NT2/D1 (cell line): ENCODE measurements around the gene ELMO3.

Experiments
- SUZ12 ChIP-seq: IDR thresholded peaks from 2 replicates; pipeline ENCODE4 v1.6.1; 2011; ENCODE audit not compliant: insufficient read length, insufficient read depth; ENCODE audit errors: extremely low read depth
- ZNF274 ChIP-seq: IDR thresholded peaks from 2 replicates; pipeline ENCODE4 v1.6.1; 2011; ENCODE audit warnings: mild to moderate bottlenecking, low read depth, low read length

DNA sequence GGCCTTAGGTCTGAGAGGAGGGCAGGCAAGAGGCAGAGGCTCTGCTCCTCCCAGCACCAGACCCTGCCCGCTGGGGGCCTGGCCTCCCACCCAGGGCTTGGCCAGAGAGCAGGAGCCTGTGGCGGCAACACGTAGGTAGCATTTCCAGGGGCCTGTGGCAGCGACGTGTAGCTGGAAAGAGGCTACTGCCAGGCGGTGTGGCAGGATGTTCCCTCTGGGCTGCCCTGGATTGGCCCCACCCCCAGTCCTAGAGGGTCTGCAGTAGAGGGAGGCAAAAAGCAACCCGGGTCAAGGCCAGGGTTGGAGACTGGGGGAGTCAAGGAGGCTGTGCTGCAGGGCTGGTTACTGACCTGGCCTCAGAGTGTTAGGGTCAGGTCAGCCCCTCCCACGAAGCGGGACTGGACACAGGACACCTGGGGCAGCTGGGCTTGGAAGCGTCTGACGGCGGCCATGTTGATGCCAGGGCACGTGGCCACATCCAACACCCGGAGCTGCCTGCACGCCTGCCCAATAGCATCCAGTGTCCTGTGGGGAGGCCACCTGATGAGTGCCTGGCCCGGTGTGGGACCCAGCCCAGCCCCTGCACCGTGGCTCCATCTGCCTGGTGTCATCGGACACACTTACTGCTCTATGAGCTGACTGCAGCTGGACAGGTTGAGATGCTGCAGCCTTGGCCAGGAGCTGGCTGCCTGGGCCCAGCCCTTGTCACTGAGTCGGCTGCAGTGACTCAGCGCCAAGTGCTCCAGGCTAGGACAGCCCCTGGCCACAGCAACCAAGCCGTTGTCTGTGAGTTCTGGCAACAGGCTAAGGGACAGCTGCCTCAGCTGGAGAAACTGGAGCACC, 8.5 kb downstream of the ELMO3 start:
- no peak for TF ChIP-seq SUZ12
- no peak for TF ChIP-seq ZNF274
